Measurements from ENCODE around the gene CTDP1.

Gene CTDP1

GRCh38 chr18:79800371-79801180, 121.0 kb downstream of the CTDP1 start:
- no peak overlapping the region for H3K4me3 ChIP-seq (ENCODE audit: low read length)
- TF ChIP-seq, protein P1, sequence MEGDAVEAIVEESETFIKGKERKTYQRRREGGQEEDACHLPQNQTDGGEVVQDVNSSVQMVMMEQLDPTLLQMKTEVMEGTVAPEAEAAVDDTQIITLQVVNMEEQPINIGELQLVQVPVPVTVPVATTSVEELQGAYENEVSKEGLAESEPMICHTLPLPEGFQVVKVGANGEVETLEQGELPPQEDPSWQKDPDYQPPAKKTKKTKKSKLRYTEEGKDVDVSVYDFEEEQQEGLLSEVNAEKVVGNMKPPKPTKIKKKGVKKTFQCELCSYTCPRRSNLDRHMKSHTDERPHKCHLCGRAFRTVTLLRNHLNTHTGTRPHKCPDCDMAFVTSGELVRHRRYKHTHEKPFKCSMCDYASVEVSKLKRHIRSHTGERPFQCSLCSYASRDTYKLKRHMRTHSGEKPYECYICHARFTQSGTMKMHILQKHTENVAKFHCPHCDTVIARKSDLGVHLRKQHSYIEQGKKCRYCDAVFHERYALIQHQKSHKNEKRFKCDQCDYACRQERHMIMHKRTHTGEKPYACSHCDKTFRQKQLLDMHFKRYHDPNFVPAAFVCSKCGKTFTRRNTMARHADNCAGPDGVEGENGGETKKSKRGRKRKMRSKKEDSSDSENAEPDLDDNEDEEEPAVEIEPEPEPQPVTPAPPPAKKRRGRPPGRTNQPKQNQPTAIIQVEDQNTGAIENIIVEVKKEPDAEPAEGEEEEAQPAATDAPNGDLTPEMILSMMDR (conservative IDR thresholded peaks at IDR 0.05; ENCODE audit: low read depth, low read length): no peak
- no peak for DNase-seq (ENCODE audit: low read depth)

- no peak for DNase-seq (ENCODE audit: low read depth)
- TF ChIP-seq, protein P1 (conservative IDR thresholded peaks at IDR 0.05; ENCODE audit: low read depth, low read length): no peak
- H3K4me3 ChIP-seq (ENCODE audit: low read length): no peak overlapping the region
These were observed 121.6 kb downstream of the CTDP1 start for GRCh38 chr18:79801217-79801616.

DNA sequence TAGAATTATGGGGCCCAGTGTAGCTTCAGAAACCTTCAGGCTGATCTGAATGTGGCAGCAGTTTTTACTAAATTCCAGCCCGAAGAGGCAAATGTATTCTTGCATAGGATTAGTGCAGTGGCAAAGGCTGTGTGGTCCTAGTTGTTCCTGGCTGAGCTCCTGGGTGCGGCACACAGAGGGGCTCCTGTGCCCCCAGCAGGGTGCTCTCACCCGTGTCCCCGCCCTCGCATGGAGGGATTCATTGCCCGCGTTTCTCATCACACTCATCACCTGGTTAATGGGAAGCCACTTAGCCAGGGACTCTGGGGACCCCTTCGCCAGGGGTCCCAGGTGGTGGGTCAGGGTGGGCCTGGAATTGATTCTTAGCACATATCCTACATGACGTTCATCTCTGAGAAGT, 122.0 kb downstream of the CTDP1 start:
- TF ChIP-seq, protein P1 (conservative IDR thresholded peaks at IDR 0.05; ENCODE audit: low read depth, low read length): no peak
- no peak overlapping the region for H3K4me3 ChIP-seq (ENCODE audit: low read length)
- DNase-seq (ENCODE audit: low read depth): no peak

- TF ChIP-seq, protein P1 (conservative IDR thresholded peaks at IDR 0.05; ENCODE audit: low read depth, low read length): no peak
- no peak overlapping the region for H3K4me3 ChIP-seq (ENCODE audit: low read length)
- no peak for DNase-seq (ENCODE audit: low read depth)
These were observed 122.7 kb downstream of the CTDP1 start for GRCh38 chr18:79802298-79802697.

GRCh38 chr18:79803611-79804051, 124.0 kb downstream of the CTDP1 start:
- no peak for DNase-seq (ENCODE audit: low read depth)
- H3K4me3 ChIP-seq (ENCODE audit: low read length): no peak overlapping the region
- TF ChIP-seq, protein P1 (conservative IDR thresholded peaks at IDR 0.05; ENCODE audit: low read depth, low read length): no peak
